ENCODE results near the gene CTF1. TPM values are rescaled to one million over a fixed set of nuclear protein-coding genes. Genes with fewer than 3 reads are reported as not detected.

Gene CTF1
- total and polyA plus RNA-seq, 10 of the 15 experiments (the other 5 are each of a cell fraction or from before 2014, with no cell fraction given): 0.04 to 0.46 (median 0.11) TPM; not detected in 3

- TF ChIP-seq SMAD1 (IDR thresholded peaks at IDR 0.05; ENCODE audit: low read depth, partially characterized antibody) (peak; percentile 57), FOS (IDR thresholded peaks at IDR 0.05; ENCODE audit: borderline replicate concordance, extremely low read depth, insufficient read length) (no peak), CHD4 (IDR thresholded peaks at IDR 0.05) (no peak), ZBTB4 (CRISPR knock-in tag; IDR thresholded peaks at IDR 0.05) (no peak), CEBPZ (IDR thresholded peaks at IDR 0.05; ENCODE audit: low read depth, low read length) (no peak), E2F8 (IDR thresholded peaks at IDR 0.05; ENCODE audit: low read depth, partially characterized antibody) (no peak), SMARCA5 (IDR thresholded peaks at IDR 0.05) (peak; percentile 83), MEF2B (IDR thresholded peaks at IDR 0.05; ENCODE audit: partially characterized antibody, poor library complexity, severe bottlenecking) (no peak), NBN (IDR thresholded peaks at IDR 0.05) (peak; percentile 79), ZNF24 (IDR thresholded peaks at IDR 0.05) (no peak), KDM1A (IDR thresholded peaks at IDR 0.05; ENCODE audit: borderline replicate concordance) (no peak), EZH2 (IDR thresholded peaks at IDR 0.05; ENCODE audit: borderline replicate concordance, control insufficient read depth, low read depth, low read length) (no peak), STAT3 (IDR thresholded peaks at IDR 0.05; ENCODE audit: low read depth, low read length) (no peak), CEBPB (IDR thresholded peaks at IDR 0.05; ENCODE audit: borderline replicate concordance in 1 of 2, low read depth in 2 of 2, low read length in 2 of 2) (no peak), FOXK2 (IDR thresholded peaks at IDR 0.05) (no peak), NFIC (IDR thresholded peaks at IDR 0.05; ENCODE audit: low read depth, low read length) (no peak), ZBED1 (IDR thresholded peaks at IDR 0.05; ENCODE audit: borderline replicate concordance) (peak; percentile 70; the same call in 1 of the 2 replicates), SMAD5 (IDR thresholded peaks at IDR 0.05; ENCODE audit: low read depth) (peak; percentile 92), SREBF2 (IDR thresholded peaks at IDR 0.05; ENCODE audit: low read length) (no peak), EED (IDR thresholded peaks at IDR 0.05; ENCODE audit: low read depth) (peak; percentile 56; the same call in 1 of the 2 replicates)
Observed at GRCh38 chr16:30874821-30875717, 21.3 kb upstream of the CTF1 start (continued).

Data from GM12878 (cell line).